Heart left ventricle (tissue), 16 donors: ENCODE data around the gene ARHGAP36. TPM values are rescaled to one million over a fixed set of nuclear protein-coding genes. Genes with fewer than 3 reads are reported as not detected.

ENCODE experiments used
- ATAC-seq, 4 donors: fragments of 200-7000 bp; cut with Tn5 transposase; one replicate each; pipeline ENCODE4 v1.9.1; 2020 to 2022; ENCODE audit warnings: moderate library complexity in 4 of 4, mild to moderate bottlenecking in 3 of 4, moderate number of reproducible peaks in 1 of 4
- DNase-seq, 5 donors: peaks; one replicate each; pipeline ENCODE4 v3.0.0-alpha.2; 2020
- H3K27ac ChIP-seq, 12 donors: fragments of 200-600 bp; sonication (generic) in 4 of 12; one replicate each; pipeline versions ENCODE4 v1.5.0 to v1.8.0; 2016 to 2022; ENCODE audit warnings: mild to moderate bottlenecking in 2 of 12
- H3K27me3 ChIP-seq, 9 donors: fragments of 200-600 bp; sonication (generic) in 2 of 9; one replicate each; pipeline versions ENCODE4 v1.5.1 to v1.8.0; 2016 to 2022; ENCODE audit warnings: mild to moderate bottlenecking in 3 of 9
- H3K36me3 ChIP-seq, 9 donors: fragments of 200-600 bp; sonication (generic) in 2 of 9; one replicate each; pipeline versions ENCODE4 v1.5.0 to v1.8.0; 2018 to 2022; ENCODE audit warnings: mild to moderate bottlenecking in 2 of 9
- H3K4me1 ChIP-seq, 12 donors: fragments of 200-600 bp; sonication (generic) in 4 of 12; one replicate each; pipeline versions ENCODE4 v1.5.0 to v1.8.0; 2016 to 2022; ENCODE audit warnings: mild to moderate bottlenecking in 3 of 12
- H3K4me3 ChIP-seq, 12 donors: fragments of 200-600 bp; sonication (generic) in 4 of 12; one replicate each; pipeline versions ENCODE4 v1.5.0 to v1.8.0; 2017 to 2022; ENCODE audit warnings: mild to moderate bottlenecking in 9 of 12, moderate library complexity in 4 of 12
- H3K9me3 ChIP-seq, 12 donors: fragments of 200-600 bp; sonication (generic) in 4 of 12; one replicate each; pipeline versions ENCODE4 v1.5.0 to v1.8.0; 2016 to 2022; ENCODE audit warnings: mild to moderate bottlenecking in 1 of 12
- CTCF ChIP-seq, 12 donors: fragments of 200-600 bp; sonication (generic) in 4 of 12; IDR thresholded peaks; one replicate each; pipeline versions ENCODE4 v1.5.0 to v1.8.0; 2018 to 2022; ENCODE audit warnings: antibody characterized with exemption in 12 of 12, mild to moderate bottlenecking in 5 of 12
- POLR2A ChIP-seq, 2 donors: fragments of 450-650 bp; IDR thresholded peaks; one replicate each; pipeline ENCODE4 v1.6.1; 2017; ENCODE audit warnings: antibody characterized with exemption in 2 of 2, mild to moderate bottlenecking in 2 of 2, moderate library complexity in 2 of 2
- WGBS, 4 donors: extraction: QIAGEN DNeasy Blood & Tissue Kit in 2 of 4; methylation state at CpG; one replicate each; pipeline versions ENCODE4 v1.1.5 to v1.1.7; 2013 to 2018; 5-methylcytosine and 5-hydroxymethylcytosine counted together
- intact Hi-C, 10 donors: fragments of 100-400 bp; cut with DNase I; formaldehyde crosslinking; loops; one replicate each; pipeline versions ENCODE4 v1.11.1 to v1.14.2; 2022
- polyA plus RNA-seq, 2 donors: library from polyadenylated mRNA; stranded (reverse); fragments of 200-250 nt; gene quantifications; one replicate each; pipeline ENCODE4 v1.2.3, GENCODE V29; 2013
- total RNA-seq, 9 donors: library from RNA; depleted of rRNA in 2 of 9; stranded (reverse); fragments of >200 nt in 2 of 9; fragmentation: NEBNext Ultra II Directional in 3 of 9; extraction: Animal tissue kit (Norgen Biotek cat#: 25700) in 3 of 9; gene quantifications; one replicate each; pipeline versions ENCODE4 v1.1.0 to v1.2.4, GENCODE V29; 2016 to 2023
- donor health status: ischemic (EF 13 %, LVEDD 7.1; RV severe dilation, severe dysfunction).
- donor health status: healthy with polysubstance abuse.
- donor health status: DM: no; HTN: yes; CAD: no.
- donor health status: DM: no; HTN: no; CAD: no.
- donor health status: ischemic (EF 25% LVEDD 6.9; RV normal size, moderate dysfunction).
- donor health status: ischemic (EF 25% LVEDD 5.7; RV mildly dilated, moderate dysfunction).
- donor health status: healthy.
- donor health status: DM: yes; HTN: yes; CAD: no.
- donor health status: ischemic (EF 35%, LVEDD 5.7; RV mildly dilated, moderate dysfunction).
- donor health status: nonischemic (EF 11% LVEDD 7.7; RV severe dilation, severe dysfunction).
- donor health status: DM: yes; HTN: yes; CAD: no.
- donor health status: PGD.
- donor health status: ischemic (EF 29% LVEDD 5.4; RV normal size, mild dysfunction).
- donor health status: nonischemic (EF 23%, LVEDD 6.1; RV moderate dilation, normal function).

Gene ARHGAP36
- total and polyA plus RNA-seq, 11 donors = not detected

- Histone ChIP-seq H3K4me1 (no peaks in the 10 kb centered on the region), H3K9me3 (no peaks in the 10 kb centered on the region), H3K4me3 (no peak overlapping the region), H3K27ac (no peak overlapping the region), H3K27me3 (peaks cover 0 to 76% (median 4%) of the 10 kb centered on the region in 9 donors), H3K36me3 (no peaks in the 10 kb centered on the region)
- ATAC-seq (no peak), DNase-seq (no peak)
- 19 to 34% (median 21%) methylated on average over 3 of the region's 3 CpGs for WGBS, 4 donors
- TF ChIP-seq POLR2A (IDR thresholded peaks at IDR 0.05) (no peak), CTCF (IDR thresholded peaks at IDR 0.05) (no peak)
- intact Hi-C loops = no loop called here
These were observed 5.5 kb downstream of the ARHGAP36 start for GRCh38 chrX:131063613-131064012.

GRCh38 chrX:131066237-131066636 is 8.1 kb downstream of the ARHGAP36 start:
- Histone ChIP-seq H3K9me3 (no peaks in the 10 kb centered on the region), H3K4me1 (no peaks in the 10 kb centered on the region), H3K27ac (no peak overlapping the region), H3K4me3 (no peak overlapping the region), H3K27me3 (peaks cover 0 to 75% (median 13%) of the 10 kb centered on the region in 9 donors), H3K36me3 (no peaks in the 10 kb centered on the region)
- no peak for DNase-seq
- intact Hi-C loops = no loop called here
- no peak for ATAC-seq
- TF ChIP-seq CTCF (IDR thresholded peaks at IDR 0.05) (no peak), POLR2A (IDR thresholded peaks at IDR 0.05) (no peak)
- WGBS, 4 donors = 49 to 67% (median 59%) methylated on average over 3 of the region's 3 CpGs

GRCh38 chrX:131067216-131067615 is 9.1 kb downstream of the ARHGAP36 start:
- Histone ChIP-seq H3K27me3 (peaks cover 0 to 75% (median 21%) of the 10 kb centered on the region in 9 donors), H3K9me3 (no peaks in the 10 kb centered on the region), H3K4me1 (no peaks in the 10 kb centered on the region), H3K4me3 (no peak overlapping the region), H3K36me3 (no peaks in the 10 kb centered on the region), H3K27ac (no peak overlapping the region)
- 2 to 33% (median 16%) methylated on average over 19 of the region's 19 CpGs for WGBS, 4 donors
- ATAC-seq (no peak), DNase-seq (no peak)
- intact Hi-C loops = no loop called here
- TF ChIP-seq POLR2A (IDR thresholded peaks at IDR 0.05) = no peak
- no peak for TF ChIP-seq CTCF (IDR thresholded peaks at IDR 0.05)

GRCh38 chrX:131067846-131068745 is 9.9 kb downstream of the ARHGAP36 start:
- TF ChIP-seq POLR2A (IDR thresholded peaks at IDR 0.05) = no peak
- TF ChIP-seq CTCF (IDR thresholded peaks at IDR 0.05) = no peak
- H3K4me3 ChIP-seq = no peak overlapping the region
- peaks cover 0 to 77% (median 25%) of the 10 kb centered on the region in 9 donors for H3K27me3 ChIP-seq
- intact Hi-C loops = no loop called here
- H3K27ac ChIP-seq = no peak overlapping the region
- no peaks in the 10 kb centered on the region for H3K36me3 ChIP-seq
- no peaks in the 10 kb centered on the region for H3K4me1 ChIP-seq
- no peaks in the 10 kb centered on the region for H3K9me3 ChIP-seq
- 1 to 46% (median 22%) methylated on average over 39 to 41 of the region's 41 CpGs for WGBS, 4 donors
- ATAC-seq (no peak), DNase-seq (no peak)
